CD8-positive, alpha-beta memory T cell (primary cell): ENCODE measurements around the gene SURF6. TPM values are rescaled to one million over a fixed set of nuclear protein-coding genes. Genes with fewer than 3 reads are reported as not detected.
"Not testable (repeated sequence)": the region's sequence is repeated elsewhere in the genome, so short reads cannot be mapped to it uniquely, and the experiment has no call there.

Source experiments
- CTCF ChIA-PET: fragments of 350-600 bp; sonication (Branson Sonifier 250); formaldehyde crosslinking; loops from one replicate; lab custom pipeline; 2021; ENCODE audit warnings: antibody characterized with exemption; lab: Charles Lee
- POLR2A ChIA-PET: fragments of 350-600 bp; sonication (Branson Sonifier 250); formaldehyde crosslinking; loops from one replicate; lab custom pipeline; 2021; ENCODE audit warnings: antibody characterized with exemption; lab: Charles Lee
- DNase-seq, 5 donors: peaks; one replicate each; pipeline versions ENCODE4 v3.0.0 to v3.0.0-alpha.2; 2020 to 2022; ENCODE audit warnings: mixed read lengths in 1 of 5
- H3K27ac ChIP-seq: one replicate; pipeline ENCODE4 v1.7.0; 2013; ENCODE audit warnings: low read depth, mild to moderate bottlenecking, low read length, moderate library complexity
- H3K27me3 ChIP-seq: 2 replicates; pipeline ENCODE4 v1.7.0; 2013; ENCODE audit warnings: low read length, mild to moderate bottlenecking; ENCODE audit not compliant: insufficient read depth, poor library complexity, severe bottlenecking
- H3K36me3 ChIP-seq: 2 replicates; pipeline ENCODE4 v1.7.0; 2013; ENCODE audit warnings: mild to moderate bottlenecking, low read length, moderate library complexity; ENCODE audit not compliant: insufficient read depth
- H3K4me1 ChIP-seq: 2 replicates; pipeline ENCODE4 v1.7.0; 2013; ENCODE audit warnings: mild to moderate bottlenecking, low read length, moderate library complexity; ENCODE audit not compliant: insufficient read depth
- H3K4me3 ChIP-seq: 2 replicates; pipeline ENCODE4 v1.7.0; 2013; ENCODE audit warnings: mild to moderate bottlenecking, low read length
- H3K9me3 ChIP-seq: 2 replicates; pipeline ENCODE4 v1.7.0; 2013; ENCODE audit warnings: mild to moderate bottlenecking, low read length
- H3K27ac Mint-ChIP-seq, 8 donors: one replicate each; pipeline ENCODE4 v1.8.0; 2020 to 2021; ENCODE audit warnings: mixed read lengths in 8 of 8, mild to moderate bottlenecking in 6 of 8, inconsistent platforms in 3 of 8, moderate library complexity in 3 of 8
- H3K27me3 Mint-ChIP-seq, 2 donors: one replicate each; pipeline ENCODE4 v1.8.0; 2020 to 2021; ENCODE audit warnings: mixed read lengths in 2 of 2, mild to moderate bottlenecking in 1 of 2, moderate library complexity in 1 of 2
- H3K36me3 Mint-ChIP-seq, 3 donors: one replicate each; pipeline ENCODE4 v1.8.0; 2020 to 2021; ENCODE audit warnings: mixed read lengths in 3 of 3, inconsistent platforms in 1 of 3, mild to moderate bottlenecking in 1 of 3
- H3K4me1 Mint-ChIP-seq, 3 donors: one replicate each; pipeline ENCODE4 v1.8.0; 2020 to 2021; ENCODE audit warnings: mixed read lengths in 3 of 3, inconsistent platforms in 1 of 3, mild to moderate bottlenecking in 1 of 3
- H3K4me3 Mint-ChIP-seq, 7 donors: one replicate each; pipeline ENCODE4 v1.8.0; 2020 to 2021; ENCODE audit warnings: mixed read lengths in 7 of 7, mild to moderate bottlenecking in 6 of 7, moderate library complexity in 4 of 7, inconsistent platforms in 2 of 7
- H3K9me3 Mint-ChIP-seq, 5 donors: one replicate each; pipeline ENCODE4 v1.8.0; 2020 to 2022; ENCODE audit warnings: mixed read lengths in 5 of 5, mild to moderate bottlenecking in 3 of 5, moderate library complexity in 2 of 5, inconsistent platforms in 1 of 5
- polyA plus RNA-seq: library from polyadenylated mRNA; unstranded; fragments of 300-500 nt; fragmentation: Illumina TruSeq; gene quantifications from one replicate; pipeline ENCODE4 v1.2.3, GENCODE V29; 2021
- total RNA-seq, 2 experiments: library from RNA; stranded (reverse); gene quantifications; one replicate each; pipeline ENCODE4 v1.2.3, GENCODE V29; 2021

SURF6 gene
- total and polyA plus RNA-seq, 3 experiments from 2014 or later: 15.1 to 32.0 (median 30.9) TPM

GRCh38 chr9:133323211-133323610, 12.8 kb downstream of the SURF6 start:
- Histone ChIP-seq H3K4me1 (no peaks in the 10 kb centered on the region), H3K9me3 (no peaks in the 10 kb centered on the region), H3K36me3 (no peaks in the 10 kb centered on the region), H3K4me3 (no peak overlapping the region), H3K27ac (no peak overlapping the region), H3K27me3 (no peaks in the 10 kb centered on the region)
- H3K27me3 Mint-ChIP-seq: peaks cover 3 to 5% of the 10 kb centered on the region in 2 donors
- ChIA-PET POLR2A (no interaction called here), CTCF (no interaction called here)
- H3K4me3 Mint-ChIP-seq: no peak overlapping the region
- H3K27ac Mint-ChIP-seq: peak overlapping the region in 1 of 8 donors; percentile 22
- peaks cover 0 to 2% (median 0%) of the 10 kb centered on the region in 5 donors for H3K9me3 Mint-ChIP-seq
- H3K36me3 Mint-ChIP-seq: peaks cover 0 to 7% (median 0%) of the 10 kb centered on the region in 3 donors
- peaks cover 0 to 4% (median 3%) of the 10 kb centered on the region in 3 donors for H3K4me1 Mint-ChIP-seq
- DNase-seq: no peak

- peaks cover 3 to 5% of the 10 kb centered on the region in 2 donors for H3K27me3 Mint-ChIP-seq
- Histone ChIP-seq H3K4me1 (no peaks in the 10 kb centered on the region), H3K4me3 (no peak overlapping the region), H3K36me3 (no peaks in the 10 kb centered on the region), H3K27ac (no peak overlapping the region), H3K27me3 (no peaks in the 10 kb centered on the region), H3K9me3 (no peaks in the 10 kb centered on the region)
- H3K4me1 Mint-ChIP-seq: peaks cover 0 to 2% (median under 1%) of the 10 kb centered on the region in 3 donors
- H3K27ac Mint-ChIP-seq: no peak overlapping the region
- POLR2A ChIA-PET: no interaction called here
- DNase-seq: no peak
- peaks cover 0 to 2% (median 0%) of the 10 kb centered on the region in 5 donors for H3K9me3 Mint-ChIP-seq
- CTCF ChIA-PET: no interaction called here
- H3K4me3 Mint-ChIP-seq: no peak overlapping the region
- peaks cover 0 to 5% (median 0%) of the 10 kb centered on the region in 3 donors for H3K36me3 Mint-ChIP-seq
These were observed 13.3 kb downstream of the SURF6 start for GRCh38 chr9:133322701-133323100.

GRCh38 chr9:133321411-133321935, 14.5 kb downstream of the SURF6 start:
- CTCF ChIA-PET: no interaction called here

GRCh38 chr9:133320421-133320881, 15.5 kb downstream of the SURF6 start:
- CTCF ChIA-PET: no interaction called here
- POLR2A ChIA-PET: no interaction called here
- DNase-seq: no peak

More at GRCh38 chr9:133321411-133321935, 14.5 kb downstream of the SURF6 start:
- H3K4me1 Mint-ChIP-seq: no peaks in the 10 kb centered on the region
- H3K27ac ChIP-seq: no peak overlapping the region
- peaks cover 0 to 3% (median 0%) of the 10 kb centered on the region in 3 donors for H3K36me3 Mint-ChIP-seq
- no peaks in the 10 kb centered on the region for H3K9me3 ChIP-seq
- H3K9me3 Mint-ChIP-seq: peaks cover 0 to 2% (median 0%) of the 10 kb centered on the region in 5 donors
- H3K36me3 ChIP-seq: no peaks in the 10 kb centered on the region
- no peak overlapping the region for H3K4me3 ChIP-seq
- H3K27me3 Mint-ChIP-seq: peaks cover 3 to 8% of the 10 kb centered on the region in 2 donors
- no peak for DNase-seq
- no peaks in the 10 kb centered on the region for H3K27me3 ChIP-seq
- H3K27ac Mint-ChIP-seq: no peak overlapping the region
- no peaks in the 10 kb centered on the region for H3K4me1 ChIP-seq
- POLR2A ChIA-PET: no interaction called here
- H3K4me3 Mint-ChIP-seq: no peak overlapping the region

GRCh38 chr9:133317551-133317950, 18.4 kb downstream of the SURF6 start:
- H3K27me3 ChIP-seq, DNase-seq, H3K4me3 ChIP-seq, H3K9me3 ChIP-seq, H3K27ac ChIP-seq, H3K36me3 ChIP-seq, H3K9me3 Mint-ChIP-seq, H3K27ac Mint-ChIP-seq, POLR2A ChIA-PET, H3K4me1 Mint-ChIP-seq, H3K36me3 Mint-ChIP-seq, H3K27me3 Mint-ChIP-seq, H3K4me3 Mint-ChIP-seq, CTCF ChIA-PET, H3K4me1 ChIP-seq: not testable (repeated sequence)

More at GRCh38 chr9:133320421-133320881, 15.5 kb downstream of the SURF6 start:
- H3K4me3 Mint-ChIP-seq: no peak overlapping the region
- H3K9me3 Mint-ChIP-seq: peaks cover 0 to 2% (median 0%) of the 10 kb centered on the region in 5 donors
- Histone ChIP-seq H3K4me1 (no peaks in the 10 kb centered on the region), H3K27ac (no peak overlapping the region), H3K27me3 (no peaks in the 10 kb centered on the region), H3K4me3 (no peak overlapping the region), H3K36me3 (no peaks in the 10 kb centered on the region), H3K9me3 (no peaks in the 10 kb centered on the region)
- no peaks in the 10 kb centered on the region for H3K36me3 Mint-ChIP-seq
- H3K4me1 Mint-ChIP-seq: no peaks in the 10 kb centered on the region
- H3K27ac Mint-ChIP-seq: no peak overlapping the region
- peaks cover 5 to 8% of the 10 kb centered on the region in 2 donors for H3K27me3 Mint-ChIP-seq

- CTCF ChIA-PET: no interaction called here
- DNase-seq: no peak
- Mint-ChIP-seq H3K36me3 (no peaks in the 10 kb centered on the region), H3K4me3 (no peak overlapping the region), H3K9me3 (no peaks in the 10 kb centered on the region), H3K4me1 (no peaks in the 10 kb centered on the region), H3K27me3 (peaks cover 4 to 6% of the 10 kb centered on the region in 2 donors), H3K27ac (no peak overlapping the region)
- H3K36me3 ChIP-seq: no peaks in the 10 kb centered on the region
- no peaks in the 10 kb centered on the region for H3K9me3 ChIP-seq
- H3K4me3 ChIP-seq: no peak overlapping the region
- POLR2A ChIA-PET: no interaction called here
- H3K27ac ChIP-seq: no peak overlapping the region
- H3K27me3 ChIP-seq: no peaks in the 10 kb centered on the region
- no peaks in the 10 kb centered on the region for H3K4me1 ChIP-seq
These were observed 20.0 kb downstream of the SURF6 start for GRCh38 chr9:133315997-133316396.

GRCh38 chr9:133309608-133310007, 26.4 kb downstream of the SURF6 start:
- Histone ChIP-seq H3K27me3 (no peaks in the 10 kb centered on the region), H3K27ac (no peak overlapping the region), H3K4me1 (no peaks in the 10 kb centered on the region), H3K4me3 (no peak overlapping the region), H3K9me3 (no peaks in the 10 kb centered on the region), H3K36me3 (no peaks in the 10 kb centered on the region)
- Mint-ChIP-seq H3K27me3 (peaks cover 17 to 25% of the 10 kb centered on the region in 2 donors), H3K27ac (no peak overlapping the region), H3K4me1 (no peaks in the 10 kb centered on the region), H3K36me3 (no peaks in the 10 kb centered on the region), H3K9me3 (no peaks in the 10 kb centered on the region), H3K4me3 (no peak overlapping the region)
- DNase-seq: no peak
- CTCF ChIA-PET: no interaction called here
- POLR2A ChIA-PET: no interaction called here

GRCh38 chr9:133307301-133307700, 28.7 kb downstream of the SURF6 start:
- ChIA-PET POLR2A (no interaction called here), CTCF (no interaction called here)
- Mint-ChIP-seq H3K4me3 (no peak overlapping the region), H3K27ac (peak overlapping the region in 1 of 8 donors; percentile 30), H3K36me3 (no peaks in the 10 kb centered on the region), H3K4me1 (no peaks in the 10 kb centered on the region), H3K27me3 (peaks cover 15 to 25% of the 10 kb centered on the region in 2 donors), H3K9me3 (no peaks in the 10 kb centered on the region)
- no peaks in the 10 kb centered on the region for H3K9me3 ChIP-seq
- no peak overlapping the region for H3K4me3 ChIP-seq
- no peaks in the 10 kb centered on the region for H3K4me1 ChIP-seq
- no peaks in the 10 kb centered on the region for H3K36me3 ChIP-seq
- DNase-seq: no peak
- no peaks in the 10 kb centered on the region for H3K27me3 ChIP-seq
- H3K27ac ChIP-seq: no peak overlapping the region
